GM12878 (cell line): ENCODE data around the gene RNF31. TPM values are rescaled to one million over a fixed set of nuclear protein-coding genes. Genes with fewer than 3 reads are reported as not detected.
A peak's percentile ranks its signal among the peaks of the same experiment; 100 is the strongest.

Source experiments
- ATAC-seq: fragments of 200-7000 bp; cut with Tn5 transposase; 3 replicates; pipeline ENCODE4 v1.9.1; 2020; ENCODE audit warnings: mild to moderate bottlenecking, moderate library complexity
- BruUV-seq: library from RNA; stranded (reverse); fragments of 400-500 nt; replicated peaks from 2 replicates; lab custom pipeline; 2021; lab: Mats Ljungman, UMichigan
- CTCF ChIA-PET: fragments of 300-600 bp; sonication (Branson Sonifier 250); formaldehyde crosslinking; extraction: SDS; loops from one replicate; lab custom pipeline; 2021; ENCODE audit warnings: inconsistent platforms; lab: Yijun Ruan, JAX
- POLR2A ChIA-PET: fragments of 350-600 bp; formaldehyde crosslinking; extraction: SDS; loops from one replicate; lab custom pipeline; 2021; ENCODE audit warnings: inconsistent platforms; lab: Charles Lee
- RAD21 ChIA-PET: fragments of 300-600 bp; sonication (Branson Sonifier 250); formaldehyde crosslinking; loops from one replicate; lab custom pipeline; 2023; ENCODE audit warnings: antibody characterized with exemption; ENCODE audit not compliant: unreplicated experiment; lab: Charles Lee
- SMC1A ChIA-PET: fragments of 300-600 bp; sonication (Branson Sonifier 250); formaldehyde crosslinking; loops from one replicate; lab custom pipeline; 2023; ENCODE audit not compliant: unreplicated experiment, uncharacterized antibody; lab: Charles Lee
- DNase-seq: peaks from one replicate; pipeline ENCODE4 v3.0.0-alpha.2; 2011; ENCODE audit warnings: low read depth, low spot score
- FAIRE-seq: peaks from 3 replicates; lab custom pipeline; 2011; peaks lifted over from hg19 to GRCh38; lab: Jason Lieb, UNC
- H2AFZ ChIP-seq: 2 replicates; pipeline ENCODE4 v1.6.0; 2011; ENCODE audit warnings: low read depth, low read length, control low read depth; ENCODE audit not compliant: control insufficient read depth
- H3K27ac ChIP-seq: 2 replicates; pipeline ENCODE4 v1.5.1; 2011; ENCODE audit warnings: control low read depth; ENCODE audit not compliant: control insufficient read depth, insufficient read depth
- H3K27me3 ChIP-seq, 2 experiments: replicated peaks in 1 of 2; 2 replicates each; pipeline versions ENCODE4 v1.6.0 to v1.6.1; 2011; ENCODE audit warnings: low read length in 1 of 2; ENCODE audit not compliant: control insufficient read depth in 2 of 2, insufficient read depth in 2 of 2
- H3K36me3 ChIP-seq, 2 experiments: 2 replicates each; pipeline ENCODE4 v1.5.1; 2011; ENCODE audit warnings: low read length in 1 of 2; ENCODE audit not compliant: control insufficient read depth in 2 of 2, insufficient read depth in 2 of 2
- H3K4me1 ChIP-seq: 2 replicates; pipeline ENCODE4 v1.6.1; 2011; ENCODE audit warnings: mild to moderate bottlenecking, low read length, moderate library complexity, mixed read lengths; ENCODE audit not compliant: control insufficient read depth, insufficient read depth
- H3K4me2 ChIP-seq: 2 replicates; pipeline ENCODE4 v1.6.0; 2011; ENCODE audit warnings: control low read depth; ENCODE audit not compliant: control insufficient read depth, insufficient read depth
- H3K4me3 ChIP-seq: fragments of 200-600 bp; sonication (generic); 2 replicates; pipeline ENCODE4 v1.5.1; 2016
- H3K79me2 ChIP-seq: 2 replicates; pipeline ENCODE4 v1.6.0; 2011; ENCODE audit warnings: low read length; ENCODE audit not compliant: control insufficient read depth, insufficient read depth
- H3K9ac ChIP-seq: 2 replicates; pipeline ENCODE4 v1.8.0; 2011; ENCODE audit warnings: low read length, control low read depth, mixed read lengths; ENCODE audit not compliant: control insufficient read depth, insufficient read depth
- H3K9me3 ChIP-seq: replicated peaks from 3 replicates; pipeline ENCODE4 v1.5.1; 2011; ENCODE audit warnings: mild to moderate bottlenecking, low read length; ENCODE audit not compliant: control insufficient read depth, insufficient read depth
- H4K20me1 ChIP-seq: 2 replicates; pipeline ENCODE4 v1.6.0; 2011; ENCODE audit not compliant: control insufficient read depth, insufficient read depth
- EGR1 ChIP-seq, 2 experiments: IDR thresholded peaks; 1 replicate in 1 of 2; 2 replicates in 1 of 2; pipeline ENCODE4 v1.6.1; 2011 to 2012; ENCODE audit warnings: low read depth in 2 of 2, low read length in 2 of 2, borderline replicate concordance in 1 of 2, mild to moderate bottlenecking in 1 of 2, moderate library complexity in 1 of 2
- FOXK2 ChIP-seq: fragments of 450-650 bp; IDR thresholded peaks from 2 replicates; pipeline ENCODE4 v1.6.1; 2017; ENCODE audit warnings: mild to moderate bottlenecking, moderate library complexity
- GATAD2B ChIP-seq: fragments of 450-650 bp; conservative IDR thresholded peaks from 2 replicates; pipeline ENCODE4 v1.6.1; 2017; ENCODE audit warnings: low read depth, mild to moderate bottlenecking, moderate library complexity
- IRF4 ChIP-seq: IDR thresholded peaks from 2 replicates; pipeline ENCODE4 v1.6.1; 2011; ENCODE audit warnings: low read depth, low read length
- POLR2A ChIP-seq: IDR thresholded peaks from 2 replicates; pipeline ENCODE4 v1.6.1; 2011; ENCODE audit warnings: low read depth, mild to moderate bottlenecking, low read length
- POLR2AphosphoS5 ChIP-seq: IDR thresholded peaks from 2 replicates; pipeline ENCODE4 v1.6.1; 2011; ENCODE audit warnings: mild to moderate bottlenecking, low read length, inconsistent platforms
- RAD51 ChIP-seq: fragments of 450-650 bp; IDR thresholded peaks from 2 replicates; pipeline ENCODE4 v1.6.1; 2016; ENCODE audit warnings: moderate library complexity, mild to moderate bottlenecking, inconsistent platforms
- SREBF2 ChIP-seq: IDR thresholded peaks from 2 replicates; pipeline ENCODE4 v1.6.1; 2012; ENCODE audit warnings: mild to moderate bottlenecking, low read length
- TCF7 ChIP-seq: IDR thresholded peaks from 2 replicates; pipeline ENCODE4 v1.6.1; 2014; ENCODE audit warnings: antibody characterized with exemption, borderline replicate concordance
- YY1 ChIP-seq: IDR thresholded peaks from 2 replicates; pipeline ENCODE4 v1.6.1; 2011; ENCODE audit warnings: low read depth, mild to moderate bottlenecking, low read length
- WGBS: methylation state at CpG from one replicate; pipeline ENCODE4 v1.1.6; 2016; ENCODE audit warnings: low lambda C conversion rate; ENCODE audit not compliant: insufficient replicate concordance, insufficient coverage; ENCODE audit errors: missing lambda C conversion rate; 5-methylcytosine and 5-hydroxymethylcytosine counted together
- in situ Hi-C: fragments of 300-500 bp; cut with MboI; formaldehyde crosslinking; loops from 9 replicates; pipeline ENCODE4 v1.14.3; 2018; ENCODE audit warnings: mixed read lengths
- intact Hi-C: fragments of 100-400 bp; cut with micrococcal nuclease; formaldehyde crosslinking; loops from one replicate; pipeline ENCODE4 v1.14.2; 2022; ENCODE audit not compliant: unreplicated experiment
- polyA plus RNA-seq, 11 experiments: library from polyadenylated mRNA; depleted of rRNA in 4 of 11; unstranded in 6 of 11; stranded (reverse) in 5 of 11; fragments of >200 nt; fragmentation: Nextera tagmentation in 4 of 11; fragmentation: Illumina TruSeq in 1 of 11; extraction: Ambion mirVana in 4 of 11; extraction: Trizol in 1 of 11; gene quantifications; 1 replicate in 1 of 11; 2 replicates in 10 of 11; pipeline versions ENCODE4 v1.2.1 to v1.2.3, GENCODE V29; 2011 to 2016; ENCODE audit warnings: inconsistent platforms in 2 of 11, missing spikeins in 2 of 11, low read depth in 1 of 11
- total RNA-seq, 4 experiments: library from RNA; depleted of rRNA in 3 of 4; stranded (reverse); fragments of >200 nt in 3 of 4; fragmentation: Illumina TruSeq in 1 of 4; extraction: Trizol in 1 of 4; gene quantifications; 2 replicates each; pipeline versions ENCODE4 v1.2.1 to v1.2.3, GENCODE V29; 2013 to 2021

Gene RNF31
- total and polyA plus RNA-seq, 10 of the 15 experiments (the other 5 are each of a cell fraction or from before 2014, with no cell fraction given): 8.5 to 92.7 (median 52.0) TPM

DNA sequence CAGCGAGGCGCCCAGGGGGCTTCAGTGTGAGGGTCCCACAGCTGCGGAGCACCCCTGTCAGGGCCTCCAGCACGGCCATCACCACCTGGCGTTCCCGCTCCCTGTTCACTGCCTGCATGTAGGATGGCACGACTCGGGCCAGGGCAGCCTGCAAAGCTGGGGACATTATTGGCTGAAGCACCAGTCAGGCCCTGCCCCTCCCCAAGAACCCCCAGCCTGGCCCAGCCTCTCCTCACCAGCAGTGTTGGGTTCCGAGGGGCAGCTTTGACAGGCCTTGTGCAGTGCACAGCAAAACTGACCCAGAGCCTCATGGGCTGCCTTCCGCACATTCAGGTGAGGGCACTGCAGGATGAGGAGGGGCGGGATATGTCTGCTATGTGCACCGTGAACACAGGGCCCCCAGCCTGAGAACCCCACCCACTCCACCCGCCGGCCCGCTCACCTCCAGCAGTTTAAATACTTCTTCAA lies 35.8 kb downstream of the RNF31 start:
- Histone ChIP-seq H3K4me3 (no peak overlapping the region), H2AFZ (no peak overlapping the region), H3K27ac (no peak overlapping the region), H3K27me3 (no peaks in the 10 kb centered on the region), H3K4me2 (no peak overlapping the region), H3K4me1 (0 out of 2 replicates have a peak, but pooled peaks cover 4% of the 10 kb centered on the region), H3K9ac (no peak overlapping the region), H4K20me1 (no peaks in the 10 kb centered on the region), H3K9me3 (no peaks in the 10 kb centered on the region), H3K79me2 (peaks cover 14% of the 10 kb centered on the region), H3K36me3 (peaks cover 25 to 55% of the 10 kb centered on the region in 2 experiments)
- CTCF ChIA-PET: no interaction called here
- intact Hi-C loops: no loop called here
- SMC1A ChIA-PET: interaction anchor here (0.9 kb wide), 1 partner anchor 13 kb away, joined by 3 read pairs; the partner anchor contains the start of gene TM9SF1
- no peak for FAIRE-seq
- TF ChIP-seq POLR2A (peak; percentile 74), POLR2AphosphoS5 (peak; percentile 50; the same call in 1 of the 2 replicates), RAD51 (no peak), IRF4 (no peak), SREBF2 (no peak), YY1 (no peak), TCF7 (no peak), FOXK2 (no peak), GATAD2B (no peak), EGR1 (IDR thresholded peaks at IDR 0.05; ENCODE audit: borderline replicate concordance in 1 of 2, low read depth in 2 of 2, low read length in 2 of 2) (no peak)
- no TSS peak for BruUV-seq
- POLR2A ChIA-PET: no interaction called here
- WGBS: 98% methylated on average over 14 of the region's 15 CpGs
- RAD21 ChIA-PET: interaction anchor here (0.5 kb wide), 1 partner anchor 21 kb away, joined by 3 read pairs; no protein-coding TSS in a partner anchor
- no peak for ATAC-seq
- in situ Hi-C loops: no loop called here
- no peak for DNase-seq
